Breast epithelium (tissue), 4 donors: ENCODE results near the gene BTBD10. TPM values are rescaled to one million over a fixed set of nuclear protein-coding genes. Genes with fewer than 3 reads are reported as not detected.

Experiments used
- DNase-seq, 2 donors: peaks; one replicate each; pipeline ENCODE4 v3.0.0-alpha.2; 2019; ENCODE audit warnings: low spot score in 2 of 2
- H3K27ac ChIP-seq, 2 donors: fragments of 200-600 bp; sonication (generic) in 1 of 2; one replicate each; pipeline ENCODE4 v1.5.1; 2016 to 2019; ENCODE audit warnings: mild to moderate bottlenecking in 1 of 2
- H3K27me3 ChIP-seq, 2 donors: fragments of 200-600 bp; sonication (generic) in 1 of 2; one replicate each; pipeline versions ENCODE4 v1.5.1 to v1.6.0; 2017 to 2019; ENCODE audit warnings: control low read depth in 1 of 2, mild to moderate bottlenecking in 1 of 2
- H3K36me3 ChIP-seq: fragments of 200-600 bp; one replicate; pipeline ENCODE4 v1.5.1; 2019
- H3K4me1 ChIP-seq, 2 donors: fragments of 200-600 bp; sonication (generic); one replicate each; pipeline ENCODE4 v1.5.1; 2016 to 2019; ENCODE audit warnings: control low read depth in 1 of 2
- H3K4me3 ChIP-seq, 3 donors: fragments of 200-600 bp; sonication (generic); 1 replicate in 2 of 3; 2 replicates in 1 of 3; pipeline ENCODE4 v1.5.1; 2016 to 2019; ENCODE audit warnings: mild to moderate bottlenecking in 3 of 3, moderate library complexity in 2 of 3
- H3K9me3 ChIP-seq, 2 donors: fragments of 200-600 bp; sonication (generic) in 1 of 2; one replicate each; pipeline ENCODE4 v1.5.1; 2016 to 2019; ENCODE audit warnings: control low read depth in 1 of 2
- CTCF ChIP-seq, 3 donors: fragments of 450-650 bp; IDR thresholded peaks; one replicate each; pipeline ENCODE4 v1.5.1; 2016 to 2017; ENCODE audit warnings: antibody characterized with exemption in 3 of 3, mild to moderate bottlenecking in 3 of 3, moderate library complexity in 3 of 3
- POLR2A ChIP-seq: fragments of 450-650 bp; IDR thresholded peaks from one replicate; pipeline ENCODE4 v1.6.1; 2016; ENCODE audit warnings: antibody characterized with exemption, mild to moderate bottlenecking, moderate library complexity
- POLR2AphosphoS5 ChIP-seq, 3 donors: sonication (generic); formaldehyde crosslinking; IDR thresholded peaks; one replicate each; pipeline ENCODE4 v1.6.1; 2017; ENCODE audit warnings: antibody characterized with exemption in 3 of 3
- intact Hi-C: fragments of 100-400 bp; cut with DNase I; formaldehyde crosslinking; loops from one replicate; pipeline ENCODE4 v1.15.1; 2023; ENCODE audit warnings: low total_unique reads
- total RNA-seq, 3 donors: library from RNA; depleted of rRNA; stranded (reverse); fragments of >200 nt; gene quantifications; one replicate each; pipeline ENCODE4 v1.1.0, GENCODE V29; 2016

BTBD10 gene
- total RNA-seq, 3 donors from 2014 or later = 29.3 to 40.4 (median 32.1) TPM

DNA sequence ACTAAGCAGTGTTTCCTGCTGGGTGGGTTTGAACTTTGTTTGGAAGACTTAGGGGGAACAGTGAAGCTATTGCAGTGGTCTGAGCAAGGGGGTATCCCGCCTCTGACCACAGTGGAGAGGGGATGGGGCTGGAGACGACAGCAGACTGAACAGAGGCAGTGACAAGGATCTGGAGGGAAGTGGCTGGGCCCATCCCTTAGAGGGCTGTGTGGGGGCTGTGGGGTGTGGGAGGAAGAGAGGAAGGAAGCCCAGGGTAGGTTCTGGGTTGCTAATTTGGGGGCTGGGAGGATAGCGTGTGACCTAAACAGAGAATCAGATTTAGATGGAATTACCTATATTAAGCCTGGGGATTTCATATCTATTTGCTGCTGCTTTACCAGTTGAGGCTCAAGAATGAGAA is 114.7 kb downstream of the BTBD10 start:
- Histone ChIP-seq H3K27ac (no peak overlapping the region), H3K27me3 (no peaks in the 10 kb centered on the region), H3K36me3 (no peaks in the 10 kb centered on the region), H3K4me3 (no peak overlapping the region), H3K9me3 (no peaks in the 10 kb centered on the region), H3K4me1 (no peaks in the 10 kb centered on the region)
- no peak for DNase-seq
- intact Hi-C loops = no loop called here
- TF ChIP-seq POLR2A = no peak
- no peak for TF ChIP-seq CTCF (IDR thresholded peaks at IDR 0.05)
- no peak for TF ChIP-seq POLR2AphosphoS5 (IDR thresholded peaks at IDR 0.05)

- DNase-seq = no peak
- intact Hi-C loops = no loop called here
Observed at GRCh38 chr11:13347901-13348300, 115.1 kb downstream of the BTBD10 start.

DNA sequence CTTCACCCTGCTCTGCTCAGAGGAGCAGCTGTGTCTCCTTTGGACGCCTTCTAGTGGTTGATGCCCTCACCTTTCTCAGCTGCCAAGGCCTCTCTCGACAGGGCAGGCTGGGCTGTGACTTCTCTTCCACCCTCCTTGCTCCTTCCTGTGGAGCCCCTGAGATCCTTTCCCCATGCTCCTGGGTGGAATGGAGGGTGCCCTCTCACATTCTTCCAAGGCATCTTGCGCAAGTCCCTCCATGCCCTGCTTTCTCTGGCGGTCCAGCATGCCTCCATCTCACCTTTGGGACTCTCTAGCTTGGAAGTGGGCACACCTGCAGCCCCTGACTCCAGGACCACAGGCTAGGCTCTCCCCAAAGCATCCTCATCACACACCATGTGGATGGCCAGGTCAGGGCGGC is 116.6 kb downstream of the BTBD10 start:
- no peak overlapping the region for H3K27ac ChIP-seq
- intact Hi-C loops = no loop called here
- DNase-seq = no peak
- no peaks in the 10 kb centered on the region for H3K9me3 ChIP-seq
- H3K4me1 ChIP-seq = no peaks in the 10 kb centered on the region
- no peak for TF ChIP-seq CTCF (IDR thresholded peaks at IDR 0.05)
- no peak for TF ChIP-seq POLR2AphosphoS5 (IDR thresholded peaks at IDR 0.05)
- TF ChIP-seq POLR2A = no peak
- H3K36me3 ChIP-seq = no peaks in the 10 kb centered on the region
- H3K4me3 ChIP-seq = no peak overlapping the region
- no peaks in the 10 kb centered on the region for H3K27me3 ChIP-seq

More at GRCh38 chr11:13347901-13348300, 115.1 kb downstream of the BTBD10 start:
- no peaks in the 10 kb centered on the region for H3K4me1 ChIP-seq
- no peak overlapping the region for H3K4me3 ChIP-seq
- no peaks in the 10 kb centered on the region for H3K36me3 ChIP-seq
- no peak overlapping the region for H3K27ac ChIP-seq
- H3K27me3 ChIP-seq = no peaks in the 10 kb centered on the region
- no peaks in the 10 kb centered on the region for H3K9me3 ChIP-seq
- TF ChIP-seq CTCF (IDR thresholded peaks at IDR 0.05) (no peak), POLR2AphosphoS5 (IDR thresholded peaks at IDR 0.05) (no peak), POLR2A (no peak)

GRCh38 chr11:13344818-13345217 is 118.2 kb downstream of the BTBD10 start:
- TF ChIP-seq POLR2AphosphoS5 (IDR thresholded peaks at IDR 0.05) = no peak
- TF ChIP-seq POLR2A = no peak
- no peak for TF ChIP-seq CTCF (IDR thresholded peaks at IDR 0.05)
- intact Hi-C loops = loop anchor here (5.0 kb wide), 1 partner anchor 138 kb away; no protein-coding TSS in a partner anchor
- no peak for DNase-seq

DNA sequence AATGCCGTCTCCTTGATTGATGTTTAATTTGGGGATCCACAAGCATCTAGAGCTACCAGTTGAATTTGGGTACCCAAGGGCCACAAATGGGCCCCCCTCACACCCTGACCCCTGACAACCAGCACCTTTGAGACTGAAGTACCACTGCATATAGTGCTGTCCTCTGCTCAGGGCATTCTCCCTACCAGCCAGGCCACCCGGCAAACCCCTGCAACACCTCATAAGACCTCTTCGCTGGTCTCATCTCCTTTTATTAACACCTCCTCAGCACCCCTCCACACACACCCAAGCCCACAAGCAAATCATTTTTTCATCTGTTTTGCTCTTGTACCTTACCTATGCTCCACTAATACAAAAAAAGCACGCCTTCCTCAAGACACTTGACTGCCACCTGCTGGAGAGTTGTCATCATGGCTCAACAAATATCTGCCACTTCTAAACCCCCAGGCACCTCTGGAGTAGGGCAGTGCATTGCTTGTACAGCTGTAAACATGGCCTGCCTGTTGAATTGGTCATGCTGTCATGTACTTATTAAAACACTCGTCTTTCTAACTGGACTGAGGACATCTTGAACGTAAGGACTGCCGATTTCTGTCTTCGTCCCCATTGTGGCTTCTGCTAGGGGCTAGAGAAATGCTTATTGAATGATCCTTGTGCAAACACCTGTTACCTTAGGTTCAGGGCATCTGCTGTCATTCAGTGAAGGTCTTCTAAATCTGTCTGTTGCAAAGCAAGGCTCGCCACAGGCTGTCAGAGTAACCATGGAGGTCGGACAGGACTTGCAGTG is 118.9 kb downstream of the BTBD10 start:
- DNase-seq = peak; percentile 76 to 77
- intact Hi-C loops = loop anchor here (5.0 kb wide), 1 partner anchor 137 kb away; no protein-coding TSS in a partner anchor
- TF ChIP-seq POLR2AphosphoS5 (IDR thresholded peaks at IDR 0.05) (peak in 2 of 3 donors; percentile 27 to 54), POLR2A (no peak), CTCF (IDR thresholded peaks at IDR 0.05) (peak; percentile 68 to 85 (median 77))
- Histone ChIP-seq H3K9me3 (no peaks in the 10 kb centered on the region), H3K4me3 (no peak overlapping the region), H3K27me3 (no peaks in the 10 kb centered on the region), H3K27ac (no peak overlapping the region), H3K4me1 (peaks cover 4 to 10% of the 10 kb centered on the region in 2 donors), H3K36me3 (no peaks in the 10 kb centered on the region)

More at GRCh38 chr11:13344818-13345217, 118.2 kb downstream of the BTBD10 start:
- no peaks in the 10 kb centered on the region for H3K36me3 ChIP-seq
- no peaks in the 10 kb centered on the region for H3K9me3 ChIP-seq
- H3K4me3 ChIP-seq = no peak overlapping the region
- peaks cover 0 to 3% of the 10 kb centered on the region in 2 donors for H3K4me1 ChIP-seq
- no peaks in the 10 kb centered on the region for H3K27me3 ChIP-seq
- no peak overlapping the region for H3K27ac ChIP-seq
